CD4-positive, alpha-beta T cell treated with Interleukin-10 for 1 hour (primary cell): ENCODE measurements around the gene NOTCH3.
A peak's percentile ranks its signal among the peaks of the same experiment; 100 is the strongest.

ENCODE experiments used
- DNase-seq: peaks from one replicate; pipeline ENCODE4 v3.0.0-alpha.2; 2020

The NOTCH3 gene

GRCh38 chr19:15235781-15236180 lies 35.0 kb upstream of the NOTCH3 start:
- no peak for DNase-seq

- no peak for DNase-seq
These were observed 33.8 kb upstream of the NOTCH3 start for GRCh38 chr19:15234431-15235130.

GRCh38 chr19:15231271-15231670 lies 30.5 kb upstream of the NOTCH3 start:
- DNase-seq, result no peak

- DNase-seq, result no peak
These were observed 26.5 kb upstream of the NOTCH3 start for GRCh38 chr19:15227261-15227660.

GRCh38 chr19:15225760-15226159 lies 25.0 kb upstream of the NOTCH3 start:
- DNase-seq, result no peak

- DNase-seq, result no peak
These were observed 23.0 kb upstream of the NOTCH3 start for GRCh38 chr19:15223649-15224361.

GRCh38 chr19:15222738-15223648 lies 22.2 kb upstream of the NOTCH3 start:
- DNase-seq, result peak; percentile 83

GRCh38 chr19:15220833-15221232 lies 20.0 kb upstream of the NOTCH3 start:
- no peak for DNase-seq

GRCh38 chr19:15218501-15218900 lies 17.7 kb upstream of the NOTCH3 start:
- DNase-seq, result no peak

- DNase-seq, result no peak
These were observed 15.6 kb upstream of the NOTCH3 start for GRCh38 chr19:15216363-15216762.

- no peak for DNase-seq
These were observed 13.1 kb upstream of the NOTCH3 start for GRCh38 chr19:15213715-15214381.

GRCh38 chr19:15212711-15213110 lies 11.9 kb upstream of the NOTCH3 start:
- DNase-seq, result no peak

GRCh38 chr19:15210323-15210781 lies 9.6 kb upstream of the NOTCH3 start:
- DNase-seq, result no peak

- no peak for DNase-seq
These were observed 704 bp upstream of the NOTCH3 start for GRCh38 chr19:15201374-15202023.

- no peak for DNase-seq
These were observed 888 bp downstream of the NOTCH3 start for GRCh38 chr19:15199661-15200552.

GRCh38 chr19:15198951-15199660 lies 1.7 kb downstream of the NOTCH3 start:
- DNase-seq, result no peak

GRCh38 chr19:15197942-15198341 lies 2.9 kb downstream of the NOTCH3 start:
- no peak for DNase-seq

GRCh38 chr19:15197275-15197941 lies 3.4 kb downstream of the NOTCH3 start:
- no peak for DNase-seq

GRCh38 chr19:15196360-15197005 lies 4.3 kb downstream of the NOTCH3 start:
- DNase-seq, result no peak
